GM18951 (cell line): Measurements from ENCODE around the gene SLC5A6.

Experiments used
- POLR2A ChIP-seq: IDR thresholded peaks from 4 replicates; pipeline ENCODE4 v1.6.1; 2011; ENCODE audit warnings: mild to moderate bottlenecking; ENCODE audit not compliant: insufficient read length, insufficient read depth; ENCODE audit errors: extremely low read depth
- in situ Hi-C: fragments of 300-500 bp; cut with MboI; formaldehyde crosslinking; loops from one replicate; pipeline ENCODE4 v1.12.0; 2022; ENCODE audit warnings: low sequenced_read_pairs, mixed read lengths, inconsistent platforms; ENCODE audit not compliant: unreplicated experiment

The SLC5A6 gene

GRCh38 chr2:27243391-27244130 lies 31.5 kb upstream of the SLC5A6 start:
- TF ChIP-seq POLR2A = no peak
- in situ Hi-C loops = no loop called here

- no peak for TF ChIP-seq POLR2A
- in situ Hi-C loops = no loop called here
Observed at GRCh38 chr2:27242614-27242951, 30.5 kb upstream of the SLC5A6 start.

GRCh38 chr2:27241761-27242613 lies 29.9 kb upstream of the SLC5A6 start:
- TF ChIP-seq POLR2A = no peak
- in situ Hi-C loops = no loop called here

GRCh38 chr2:27240406-27240805 lies 28.3 kb upstream of the SLC5A6 start:
- no peak for TF ChIP-seq POLR2A

GRCh38 chr2:27238976-27239375 lies 26.9 kb upstream of the SLC5A6 start:
- in situ Hi-C loops = no loop called here
- no peak for TF ChIP-seq POLR2A

More at GRCh38 chr2:27240406-27240805, 28.3 kb upstream of the SLC5A6 start:
- in situ Hi-C loops = no loop called here

GRCh38 chr2:27237341-27237945 lies 25.4 kb upstream of the SLC5A6 start:
- in situ Hi-C loops = no loop called here
- no peak for TF ChIP-seq POLR2A

GRCh38 chr2:27236626-27237025 lies 24.6 kb upstream of the SLC5A6 start:
- in situ Hi-C loops = no loop called here
- TF ChIP-seq POLR2A = no peak

GRCh38 chr2:27236136-27236535 lies 24.1 kb upstream of the SLC5A6 start:
- TF ChIP-seq POLR2A = no peak
- in situ Hi-C loops = no loop called here

- in situ Hi-C loops = no loop called here
- no peak for TF ChIP-seq POLR2A
Observed at GRCh38 chr2:27233341-27233740, 21.3 kb upstream of the SLC5A6 start.

GRCh38 chr2:27231921-27232320 lies 19.9 kb upstream of the SLC5A6 start:
- TF ChIP-seq POLR2A = no peak
- in situ Hi-C loops = no loop called here

- no peak for TF ChIP-seq POLR2A
- in situ Hi-C loops = no loop called here
Observed at GRCh38 chr2:27227501-27227900, 15.4 kb upstream of the SLC5A6 start.

- TF ChIP-seq POLR2A = no peak
Observed at GRCh38 chr2:27225526-27225925, 13.5 kb upstream of the SLC5A6 start.

GRCh38 chr2:27223416-27223815 lies 11.3 kb upstream of the SLC5A6 start:
- in situ Hi-C loops = no loop called here
- TF ChIP-seq POLR2A = no peak

More at GRCh38 chr2:27225526-27225925, 13.5 kb upstream of the SLC5A6 start:
- in situ Hi-C loops = no loop called here
